Psoas muscle (tissue), 8 donors: ENCODE data around the gene CEP20. TPM values are rescaled to one million over a fixed set of nuclear protein-coding genes. Genes with fewer than 3 reads are reported as not detected.
A peak's percentile ranks its signal among the peaks of the same experiment; 100 is the strongest.

Experiments
- ATAC-seq, 4 donors: fragments of 200-7000 bp; cut with Tn5 transposase; one replicate each; pipeline ENCODE4 v1.9.1; 2020; ENCODE audit warnings: moderate library complexity in 3 of 4, mild to moderate bottlenecking in 2 of 4
- DNase-seq, 2 donors: peaks; one replicate each; pipeline ENCODE4 v3.0.0-alpha.2; 2020
- H3K27ac ChIP-seq: fragments of 200-600 bp; one replicate; pipeline ENCODE4 v1.8.0; 2022
- H3K27me3 ChIP-seq, 3 donors: fragments of 200-600 bp in 1 of 3; one replicate each; pipeline versions ENCODE4 v1.6.1 to v1.8.0; 2013 to 2022; ENCODE audit warnings: low read length in 2 of 3, mild to moderate bottlenecking in 2 of 3, moderate library complexity in 1 of 3; ENCODE audit not compliant: insufficient read depth in 3 of 3
- H3K36me3 ChIP-seq, 2 donors: fragments of 200-600 bp in 1 of 2; one replicate each; pipeline versions ENCODE4 v1.6.1 to v1.8.0; 2013 to 2022; ENCODE audit warnings: low read depth in 1 of 2, mild to moderate bottlenecking in 1 of 2, moderate library complexity in 1 of 2; ENCODE audit not compliant: insufficient read depth in 1 of 2
- H3K4me1 ChIP-seq: fragments of 200-600 bp; one replicate; pipeline ENCODE4 v1.8.0; 2022
- H3K4me3 ChIP-seq: fragments of 200-600 bp; one replicate; pipeline ENCODE4 v1.8.0; 2022; ENCODE audit warnings: mild to moderate bottlenecking
- H3K9me3 ChIP-seq: fragments of 200-600 bp; one replicate; pipeline ENCODE4 v1.8.0; 2022
- WGBS, 3 donors: extraction: QIAGEN DNeasy Blood & Tissue Kit; methylation state at CpG; one replicate each; pipeline versions ENCODE4 v1.1.6 to v1.1.7; 2013; 5-methylcytosine and 5-hydroxymethylcytosine counted together
- intact Hi-C, 2 donors: fragments of 100-400 bp; cut with DNase I; formaldehyde crosslinking; loops; one replicate each; pipeline versions ENCODE4 v1.11.0 to v1.14.2; 2022
- polyA plus RNA-seq, 3 donors: library from polyadenylated mRNA; stranded (reverse); fragments of 200-250 nt; gene quantifications; one replicate each; pipeline ENCODE4 v1.2.3, GENCODE V29; 2013
- total RNA-seq, 4 donors: library from RNA; stranded (reverse); fragmentation: NEBNext Ultra II Directional in 2 of 4; extraction: Animal tissue kit (Norgen Biotek cat#: 25700) in 2 of 4; gene quantifications; one replicate each; pipeline versions ENCODE4 v1.2.1 to v1.2.4, GENCODE V29; 2021 to 2023
- TF ChIP-seq, protein P1 (sequence below): fragments of 200-600 bp; IDR thresholded peaks from one replicate; pipeline ENCODE4 v1.8.0; 2022; ENCODE audit warnings: antibody characterized with exemption
- donor health status: healthy with polysubstance abuse.
- donor health status: DM: no; HTN: no; CAD: no; lungs with moderate emphysema.
- donor health status: Bipolar disorder and iron deficiency.
- donor health status: healthy.
- donor health status: DM: yes; HTN: yes; CAD: no.
- donor health status: DM: no; HTN: no; CAD: no.
- donor health status: DM: no; HTN: no; CAD: no.
- donor health status: DM: yes; HTN: yes; CAD: no.

The CEP20 gene
- total and polyA plus RNA-seq, 7 donors = 33.0 to 98.9 (median 49.6) TPM

DNA sequence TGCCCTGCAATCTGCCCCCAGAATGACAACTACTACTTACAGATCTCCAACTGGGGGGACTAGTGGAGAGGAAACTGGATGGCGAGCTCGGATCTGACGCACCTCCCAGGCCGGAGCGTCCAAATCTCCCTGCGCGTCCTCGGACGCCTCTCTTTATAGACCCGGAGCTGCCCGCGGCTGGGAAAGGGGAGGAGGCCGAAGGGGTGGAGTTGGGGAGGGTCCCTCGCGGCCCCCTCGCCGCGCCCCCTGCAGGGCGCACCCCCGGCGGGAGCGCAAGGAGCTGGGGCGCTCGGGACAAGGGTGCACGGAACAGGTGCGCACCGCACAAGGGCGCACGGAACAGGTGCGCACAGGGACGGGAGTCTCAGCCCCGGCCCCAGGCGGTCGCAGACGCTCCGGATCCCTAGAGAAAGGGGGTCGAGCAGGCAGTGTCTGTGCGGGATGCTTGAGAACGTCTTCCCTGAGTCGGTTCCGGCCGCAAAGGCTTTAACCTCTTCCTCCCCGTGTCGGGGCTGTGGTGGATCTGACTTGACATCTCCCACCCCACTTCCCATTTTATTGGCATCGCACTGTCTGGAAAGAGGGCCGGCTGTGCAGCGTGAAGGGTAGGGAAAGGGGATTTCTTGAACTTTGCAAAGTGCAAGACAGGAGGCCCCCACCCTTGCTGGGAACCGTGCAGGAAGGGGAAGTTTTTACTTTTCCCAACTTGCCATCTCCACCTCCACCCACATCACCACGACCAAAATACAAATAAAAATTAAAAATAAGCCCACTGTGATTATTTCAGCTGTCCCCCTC, 31.3 kb downstream of the CEP20 start, which contains the start of gene MYH11:
Gene MYH11, minus strand, starts transcription at position 128 of the 798 bp plus-strand sequence. CDS start 18,776 bp downstream, outside the sequence.
- 0 to 1% (median 1%) methylated on average over 44 to 48 of the region's 49 CpGs for WGBS, 3 donors
- H3K27ac ChIP-seq = peak within 1 kb of the TSS; percentile 9
- peak; percentile 44 to 63 (median 51) for ATAC-seq

DNA sequence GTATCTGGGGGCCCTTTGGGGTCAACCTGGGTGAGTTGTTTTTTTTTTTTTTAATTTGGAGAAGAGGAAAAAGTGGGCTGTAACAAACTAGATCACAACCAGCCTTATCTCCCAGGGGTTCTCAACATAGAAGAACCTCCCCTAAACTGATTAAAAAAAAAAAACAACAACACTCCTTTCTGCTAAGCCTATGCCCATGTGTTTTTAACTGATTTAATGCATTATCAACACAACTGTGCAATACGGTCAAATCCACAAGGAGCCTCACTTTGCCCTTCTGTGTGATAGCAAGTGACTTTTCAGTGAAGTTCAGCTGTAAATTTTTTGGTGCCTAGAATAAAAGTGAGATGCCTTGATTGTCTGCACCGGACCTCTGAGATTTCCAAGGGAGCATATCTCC, 32.2 kb downstream of the CEP20 start:
- Histone ChIP-seq H3K4me1 (peaks cover 15% of the 10 kb centered on the region), H3K9me3 (no peaks in the 10 kb centered on the region), H3K27me3 (peaks cover 0 to 13% (median 4%) of the 10 kb centered on the region in 3 donors), H3K27ac (peak overlapping the region; percentile 9), H3K4me3 (peak overlapping the region; percentile 61), H3K36me3 (no peaks in the 10 kb centered on the region)
- ATAC-seq (no peak), DNase-seq (no peak)
- TF ChIP-seq, protein P1, sequence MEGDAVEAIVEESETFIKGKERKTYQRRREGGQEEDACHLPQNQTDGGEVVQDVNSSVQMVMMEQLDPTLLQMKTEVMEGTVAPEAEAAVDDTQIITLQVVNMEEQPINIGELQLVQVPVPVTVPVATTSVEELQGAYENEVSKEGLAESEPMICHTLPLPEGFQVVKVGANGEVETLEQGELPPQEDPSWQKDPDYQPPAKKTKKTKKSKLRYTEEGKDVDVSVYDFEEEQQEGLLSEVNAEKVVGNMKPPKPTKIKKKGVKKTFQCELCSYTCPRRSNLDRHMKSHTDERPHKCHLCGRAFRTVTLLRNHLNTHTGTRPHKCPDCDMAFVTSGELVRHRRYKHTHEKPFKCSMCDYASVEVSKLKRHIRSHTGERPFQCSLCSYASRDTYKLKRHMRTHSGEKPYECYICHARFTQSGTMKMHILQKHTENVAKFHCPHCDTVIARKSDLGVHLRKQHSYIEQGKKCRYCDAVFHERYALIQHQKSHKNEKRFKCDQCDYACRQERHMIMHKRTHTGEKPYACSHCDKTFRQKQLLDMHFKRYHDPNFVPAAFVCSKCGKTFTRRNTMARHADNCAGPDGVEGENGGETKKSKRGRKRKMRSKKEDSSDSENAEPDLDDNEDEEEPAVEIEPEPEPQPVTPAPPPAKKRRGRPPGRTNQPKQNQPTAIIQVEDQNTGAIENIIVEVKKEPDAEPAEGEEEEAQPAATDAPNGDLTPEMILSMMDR = no peak
- intact Hi-C loops = loop anchor here in 1 of 2 donors (5.0 kb wide), 1 partner anchor 271 kb away; no protein-coding TSS in a partner anchor
- WGBS, 3 donors = 26 to 34% (median 32%) methylated on average over 2 of the region's 2 CpGs

More for the DNA sequence above, 31.3 kb downstream of the CEP20 start, which contains the start of gene MYH11:
- H3K4me1 ChIP-seq = peaks cover 15% of the 10 kb centered on the region
- H3K4me3 ChIP-seq = peak within 1 kb of the TSS; percentile 61
- intact Hi-C loops = loop anchor here in 1 of 2 donors (5.0 kb wide), 1 partner anchor 270 kb away; no protein-coding TSS in a partner anchor
- H3K27me3 ChIP-seq = peaks cover 0 to 13% (median 4%) of the 10 kb centered on the region in 3 donors
- TF ChIP-seq, protein P1 = no peak
- H3K9me3 ChIP-seq = no peaks in the 10 kb centered on the region
- no peaks in the 10 kb centered on the region for H3K36me3 ChIP-seq
- DNase-seq = no peak

DNA sequence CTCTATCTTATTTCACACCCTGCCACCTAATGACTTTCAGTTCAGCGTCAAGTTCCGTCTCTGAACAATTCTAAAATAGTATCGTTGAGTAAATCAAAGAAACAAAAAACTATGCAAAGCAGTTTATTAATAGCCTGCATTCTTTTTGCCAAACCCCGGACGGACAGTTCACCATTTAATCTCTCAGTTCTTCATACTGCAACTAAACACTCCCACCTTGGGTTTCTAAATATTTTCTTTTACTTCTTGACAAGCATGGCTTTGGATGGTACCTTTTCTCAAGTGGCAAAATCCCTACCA, 32.7 kb downstream of the CEP20 start:
- ATAC-seq (peak in 1 of 4 donors; percentile 27), DNase-seq (no peak)
- no peaks in the 10 kb centered on the region for H3K9me3 ChIP-seq
- H3K27ac ChIP-seq = peak overlapping the region; percentile 9
- H3K4me1 ChIP-seq = peaks cover 15% of the 10 kb centered on the region
- intact Hi-C loops = loop anchor here in 1 of 2 donors (5.0 kb wide), 1 partner anchor 272 kb away; no protein-coding TSS in a partner anchor
- peak overlapping the region; percentile 61 for H3K4me3 ChIP-seq
- H3K27me3 ChIP-seq = peaks cover 0 to 13% (median 4%) of the 10 kb centered on the region in 3 donors
- H3K36me3 ChIP-seq = no peaks in the 10 kb centered on the region
- WGBS, 3 donors = 12 to 32% (median 15%) methylated on average over 5 of the region's 5 CpGs
- TF ChIP-seq, protein P1 = no peak

DNA sequence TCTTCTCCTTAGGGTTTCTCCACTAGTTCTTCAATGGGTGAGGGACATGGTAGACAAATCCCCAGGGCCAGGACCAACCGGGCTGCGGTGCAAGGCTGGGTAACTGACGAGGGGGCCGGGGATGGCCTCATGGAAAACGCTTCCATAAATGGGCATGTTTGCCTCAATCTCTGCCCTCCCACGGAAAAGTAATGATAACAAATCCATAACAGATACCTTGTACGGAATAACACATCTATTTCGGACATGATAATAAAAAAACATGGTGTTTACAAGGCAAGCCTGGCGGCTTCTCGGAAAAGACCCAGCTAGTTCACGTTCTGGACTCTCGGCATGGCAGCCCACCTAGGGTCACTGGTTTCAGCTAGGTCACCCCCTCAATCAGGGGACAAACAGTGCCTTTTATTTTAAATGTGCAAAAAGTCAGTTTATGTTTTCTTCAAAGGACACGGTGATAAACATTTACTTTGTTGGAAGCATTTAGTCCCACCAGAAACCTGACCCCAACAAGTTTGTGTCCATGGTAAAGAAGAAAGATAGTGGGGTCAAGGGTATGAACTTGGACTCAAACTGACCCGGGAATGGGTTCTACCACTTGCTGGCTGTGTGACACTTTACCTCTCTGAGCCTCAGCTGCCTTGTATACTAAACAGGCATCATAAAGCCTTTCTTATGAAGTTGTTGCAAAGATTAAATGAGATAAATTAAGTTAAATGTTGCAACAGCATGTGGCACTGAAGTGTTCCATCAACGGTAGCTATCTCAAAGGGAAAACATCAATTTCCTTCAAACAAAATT, 33.3 kb downstream of the CEP20 start:
- 59 to 70% (median 67%) methylated on average over 15 of the region's 15 CpGs for WGBS, 3 donors
- TF ChIP-seq, protein P1 = no peak
- Histone ChIP-seq H3K36me3 (no peaks in the 10 kb centered on the region), H3K27me3 (peaks cover 0 to 13% (median 4%) of the 10 kb centered on the region in 3 donors), H3K27ac (no peak overlapping the region), H3K9me3 (no peaks in the 10 kb centered on the region), H3K4me1 (peaks cover 15% of the 10 kb centered on the region), H3K4me3 (peak overlapping the region; percentile 61)
- no peak for ATAC-seq
- intact Hi-C loops = loop anchor here in 1 of 2 donors (5.0 kb wide), 1 partner anchor 272 kb away; no protein-coding TSS in a partner anchor
- DNase-seq = no peak
